T1000 (cell line): ENCODE data around the gene PGAP6.
"Not testable (repeated sequence)": the region's sequence is repeated elsewhere in the genome, so short reads cannot be mapped to it uniquely, and the experiment has no call there.

Experiments
- DNase-seq: peaks from one replicate; lab custom pipeline; 2025; ENCODE audit warnings: mixed read lengths; lab: John Stamatoyannopoulos, UW

PGAP6 gene

GRCh38 chr16:400061-400591, 18.3 kb upstream of the PGAP6 start:
- DNase-seq: no peak

GRCh38 chr16:399340-400019, 17.7 kb upstream of the PGAP6 start:
- no peak for DNase-seq

DNA sequence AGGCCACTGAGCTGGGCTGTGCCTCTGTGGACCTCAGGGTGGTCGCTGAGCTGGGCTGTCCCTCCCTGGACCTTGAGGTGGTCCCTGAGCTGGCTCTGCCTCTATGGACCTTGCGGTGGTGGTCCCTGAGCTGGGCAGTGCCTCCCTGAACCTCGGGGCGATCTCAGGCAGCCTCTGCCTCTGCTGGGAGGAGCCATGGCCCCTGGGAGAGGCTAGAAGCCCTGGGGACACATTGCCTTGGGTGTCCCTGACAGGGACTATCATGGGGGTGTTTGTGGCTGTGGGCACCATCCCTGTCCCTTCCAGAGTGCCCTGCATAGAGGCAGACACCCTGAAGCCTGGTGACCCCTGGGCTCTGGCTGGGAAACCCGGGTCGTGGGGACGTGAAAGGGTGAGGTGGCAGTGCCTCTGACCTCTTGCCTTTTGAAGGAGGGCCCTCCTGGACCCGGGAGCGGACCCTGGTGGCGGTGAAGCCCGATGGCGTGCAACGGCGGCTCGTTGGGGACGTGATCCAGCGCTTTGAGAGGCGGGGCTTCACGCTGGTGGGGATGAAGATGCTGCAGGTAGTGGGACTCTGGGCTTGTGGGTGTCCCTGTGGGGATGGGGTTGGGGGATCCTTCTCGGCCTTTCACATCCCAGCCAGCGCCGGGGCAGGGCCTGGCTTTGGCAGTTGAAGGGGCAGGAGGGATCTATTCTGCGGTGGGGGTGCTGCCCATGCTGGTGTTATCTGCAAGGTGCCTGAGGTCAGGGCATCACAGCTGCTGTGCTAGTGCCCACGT, 17.0 kb upstream of the PGAP6 start:
- no peak for DNase-seq

- DNase-seq: peak; percentile 74
These were observed 16.1 kb upstream of the PGAP6 start for GRCh38 chr16:397736-398332.

DNA sequence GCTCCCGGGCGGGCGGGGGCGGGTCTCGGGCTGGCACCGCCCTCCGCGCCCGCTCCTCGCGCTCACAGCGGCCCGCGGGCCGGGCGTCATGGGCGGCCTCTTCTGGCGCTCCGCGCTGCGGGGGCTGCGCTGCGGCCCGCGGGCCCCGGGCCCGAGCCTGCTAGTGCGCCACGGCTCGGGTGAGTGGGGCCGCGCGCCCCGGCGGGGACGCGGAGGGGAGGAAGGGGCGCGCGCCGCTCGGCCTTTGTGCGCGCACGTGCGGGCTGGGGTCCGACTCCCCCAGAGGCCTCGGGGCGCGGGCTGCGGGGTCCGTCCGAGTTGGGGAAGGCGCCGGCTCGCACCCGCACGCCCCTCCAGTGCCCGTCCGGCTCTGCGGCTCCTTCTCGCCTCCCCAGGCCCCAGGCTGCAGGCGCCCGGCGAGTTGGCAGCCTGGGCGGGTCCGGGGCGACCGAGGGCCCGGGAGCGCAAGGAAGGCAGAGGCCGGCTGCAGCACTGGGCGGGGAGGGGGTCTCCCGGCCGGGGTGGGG, 15.4 kb upstream of the PGAP6 start, which contains the start of gene NME4:
NME4 (plus strand) TSS at position 65 of the 527 bp plus-strand sequence; CDS start at position 89, 24 bp downstream.
- DNase-seq: no peak

GRCh38 chr16:396605-397004, 14.8 kb upstream of the PGAP6 start:
- DNase-seq: no peak

DNA sequence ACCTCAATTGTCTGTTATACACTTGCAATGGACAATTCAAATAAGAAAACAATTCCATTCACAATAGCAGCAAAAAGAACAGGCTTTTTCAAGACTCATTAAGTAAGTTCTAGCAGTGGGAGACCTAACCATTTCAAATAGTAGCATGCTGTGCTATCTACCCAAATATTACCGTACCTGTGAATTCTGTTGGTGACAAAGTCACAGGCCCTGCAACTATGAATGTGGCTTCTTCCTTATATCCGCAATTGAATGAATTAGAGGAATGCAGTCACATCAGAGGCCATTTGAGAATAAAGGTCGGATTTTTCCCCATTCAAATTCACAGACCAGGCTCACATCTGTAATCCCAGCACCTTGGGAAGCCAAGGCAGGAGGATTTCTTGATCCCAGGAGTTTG, 14.4 kb upstream of the PGAP6 start:
- no peak for DNase-seq

GRCh38 chr16:392450-393030, 10.8 kb upstream of the PGAP6 start:
- DNase-seq: no peak

GRCh38 chr16:391885-392335, 10.1 kb upstream of the PGAP6 start:
- DNase-seq: peak; percentile 89

DNA sequence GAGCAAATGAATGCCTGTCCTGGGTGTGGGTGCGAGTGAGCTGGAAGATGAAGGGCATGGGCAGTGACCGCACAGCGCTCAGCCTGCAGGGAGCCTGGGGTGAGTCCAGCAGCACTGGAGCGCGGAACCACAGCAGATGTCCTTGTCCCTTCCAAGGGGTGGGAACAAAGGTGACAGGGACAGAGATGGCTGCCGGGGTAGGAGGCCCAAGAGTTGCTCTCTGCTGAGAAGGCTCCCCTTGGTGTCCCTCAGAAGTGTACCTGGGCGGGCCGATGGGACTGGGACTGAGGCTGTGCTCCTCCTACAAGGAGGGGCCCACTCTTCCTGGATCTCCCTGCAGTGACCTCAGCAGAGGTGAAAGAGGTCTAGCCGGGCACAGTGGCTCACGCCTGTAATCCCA, 7.6 kb upstream of the PGAP6 start:
- DNase-seq: no peak

GRCh38 chr16:387761-388666, 6.2 kb upstream of the PGAP6 start:
- DNase-seq: not testable (repeated sequence)

- DNase-seq: no peak
These were observed 4.9 kb upstream of the PGAP6 start for GRCh38 chr16:386641-387156.

GRCh38 chr16:383326-384051, 1.7 kb upstream of the PGAP6 start:
- DNase-seq: no peak

DNA sequence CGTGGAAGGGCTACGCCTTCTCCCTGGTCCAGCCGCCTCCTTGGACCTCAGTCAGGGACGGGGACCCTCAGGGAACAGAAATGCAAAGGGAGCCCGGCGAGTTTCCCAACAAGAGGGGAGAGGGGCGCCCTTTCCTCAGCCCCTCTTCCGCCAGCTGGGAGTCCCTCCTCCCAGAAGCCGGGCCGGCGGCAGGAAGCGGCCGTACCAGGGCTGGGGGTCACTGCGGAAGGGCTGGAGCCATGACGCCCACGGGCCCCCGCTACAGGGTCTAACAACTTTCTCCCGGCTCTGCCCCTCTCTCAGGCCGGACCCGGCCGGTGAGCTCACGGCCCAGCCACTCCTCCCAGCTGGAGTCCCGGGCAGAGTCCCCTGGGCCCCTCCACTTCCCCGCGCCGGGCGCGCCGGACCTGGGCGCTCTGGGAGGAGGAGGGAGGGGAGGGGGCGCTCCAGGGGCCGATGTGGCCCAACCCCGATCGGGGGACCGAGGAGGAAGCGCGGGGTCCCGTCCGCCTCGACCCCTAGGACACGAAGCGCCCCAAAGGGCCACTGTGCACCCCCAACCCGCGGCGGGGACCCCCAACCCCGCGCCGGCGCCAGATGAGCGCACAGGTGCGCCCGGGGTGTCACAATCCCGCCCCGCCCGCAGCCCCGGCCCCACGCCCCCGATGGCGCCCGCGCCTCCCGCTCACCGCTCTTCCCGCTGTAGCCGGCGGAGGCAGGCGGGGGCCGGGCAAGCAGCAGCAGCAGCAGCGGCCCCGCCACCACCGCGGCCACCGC, 578 bp downstream of the PGAP6 start:
- no peak for DNase-seq

GRCh38 chr16:380762-381011, 1.1 kb downstream of the PGAP6 start:
- no peak for DNase-seq

DNA sequence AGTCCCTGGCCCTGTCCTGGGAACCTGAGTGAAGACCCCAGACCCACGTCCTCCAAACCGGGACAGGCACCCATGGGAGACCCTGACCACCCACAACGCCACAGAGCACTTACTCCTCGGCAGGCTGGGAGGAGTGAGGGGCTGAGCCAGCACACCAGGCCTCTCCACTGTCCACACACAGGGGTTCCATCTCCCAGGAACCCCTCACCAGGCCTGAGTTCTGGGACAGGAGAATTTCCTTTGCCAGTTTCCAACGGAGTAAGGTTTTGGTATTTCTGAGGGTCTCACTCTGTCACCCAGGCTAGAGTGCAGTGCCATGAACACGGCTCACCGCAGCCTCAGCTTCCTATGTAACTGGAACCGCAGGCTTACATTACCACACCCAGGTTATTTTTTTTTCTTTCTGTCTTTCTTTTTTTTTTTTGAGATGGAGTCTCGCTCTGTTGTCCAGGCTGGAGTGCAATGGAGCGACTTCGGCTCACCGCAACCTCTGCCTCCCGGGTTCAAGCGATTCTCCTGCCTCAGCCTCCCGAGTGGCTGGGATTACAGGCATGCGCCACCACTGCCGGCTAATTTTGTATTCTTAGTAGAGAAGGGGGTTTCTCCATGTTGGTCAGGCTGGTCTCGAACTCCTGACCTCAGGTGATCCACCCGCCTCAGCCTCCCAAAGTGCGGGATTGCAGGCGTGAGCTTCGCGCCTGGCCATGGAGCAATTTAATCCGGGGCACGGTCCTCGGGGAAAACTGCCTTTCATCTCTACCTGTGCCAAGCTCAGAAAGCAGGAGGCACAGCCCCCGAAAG, 1.6 kb downstream of the PGAP6 start:
- DNase-seq: no peak

DNA sequence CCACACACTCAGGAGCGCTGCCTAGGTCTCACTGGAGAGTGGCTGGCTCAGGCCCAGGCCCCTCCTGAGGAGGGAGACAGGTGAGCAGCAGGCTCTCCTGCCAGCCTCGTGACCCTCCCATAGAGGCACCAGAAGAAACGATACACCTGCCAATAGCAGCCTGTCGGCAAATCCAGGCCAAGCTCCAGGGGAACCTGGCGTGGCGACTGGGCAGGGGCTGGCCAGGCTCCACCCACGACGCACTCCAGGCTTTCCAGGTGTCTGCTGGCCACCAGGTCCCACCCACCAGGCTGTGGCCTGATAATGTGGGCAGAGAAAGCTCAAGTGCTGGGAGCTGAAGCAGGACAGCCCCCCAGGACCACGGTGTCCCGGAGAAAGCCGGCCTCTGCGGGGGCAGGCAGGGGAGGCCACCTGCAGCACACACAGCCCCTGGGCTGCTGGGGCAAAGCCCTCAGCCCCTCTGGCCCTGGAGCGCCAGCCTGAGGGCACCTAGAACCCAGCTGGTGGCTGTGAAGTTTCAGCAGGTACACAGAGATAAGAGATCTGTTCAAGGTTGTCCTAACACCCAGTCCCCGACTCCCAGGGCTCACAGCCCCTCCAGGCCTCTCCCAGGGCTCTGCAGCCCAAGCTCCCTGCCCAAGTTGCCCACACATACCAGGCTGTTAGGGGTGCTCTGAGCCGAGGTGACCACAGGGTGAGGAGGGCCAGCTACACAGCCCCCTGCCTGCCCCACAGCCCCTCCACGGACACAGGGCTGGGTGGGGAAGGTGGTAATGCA, 2.4 kb downstream of the PGAP6 start:
- no peak for DNase-seq

DNA sequence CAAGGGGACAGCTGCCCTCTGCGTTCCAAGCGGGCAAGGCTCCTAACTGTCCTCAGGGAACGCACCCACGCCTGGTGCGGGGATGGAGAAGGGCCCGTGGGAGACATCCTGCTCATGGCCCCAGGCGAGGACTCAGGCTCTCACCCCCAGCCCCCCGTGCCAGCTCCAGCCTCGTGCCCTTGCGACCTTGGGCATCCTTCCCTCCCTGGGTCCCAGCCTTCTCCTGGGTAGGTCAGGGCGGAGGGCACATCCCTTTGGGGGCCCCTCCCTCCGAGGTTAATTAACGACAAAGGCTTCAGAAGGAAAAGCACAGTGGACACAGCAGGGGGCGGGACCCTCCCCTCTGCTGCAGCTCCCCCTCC, 3.0 kb downstream of the PGAP6 start:
- no peak for DNase-seq
